ENCODE measurements around the gene SWAP70.
"Not testable (repeated sequence)": the region's sequence is repeated elsewhere in the genome, so short reads cannot be mapped to it uniquely, and the experiment has no call there.

SWAP70 gene

GRCh38 chr11:9693801-9694553 is 30.1 kb downstream of the SWAP70 start:
- no peak for DNase-seq

- not testable (repeated sequence) for DNase-seq
Observed at GRCh38 chr11:9695228-9695627, 31.4 kb downstream of the SWAP70 start.

GRCh38 chr11:9697766-9698165 is 33.9 kb downstream of the SWAP70 start:
- no peak for DNase-seq

GRCh38 chr11:9700105-9700801 is 36.4 kb downstream of the SWAP70 start:
- no peak for DNase-seq

GRCh38 chr11:9701799-9702198 is 37.9 kb downstream of the SWAP70 start:
- no peak for DNase-seq

- DNase-seq: no peak
Observed at GRCh38 chr11:9703280-9703679, 39.4 kb downstream of the SWAP70 start.

- no peak for DNase-seq
Observed at GRCh38 chr11:9704037-9704436, 40.2 kb downstream of the SWAP70 start.

GRCh38 chr11:9704620-9705019 is 40.7 kb downstream of the SWAP70 start:
- DNase-seq: no peak

- not testable (repeated sequence) for DNase-seq
Observed at GRCh38 chr11:9705361-9705760, 41.5 kb downstream of the SWAP70 start.

GRCh38 chr11:9708544-9708943 is 44.7 kb downstream of the SWAP70 start:
- no peak for DNase-seq

GRCh38 chr11:9710223-9710622 is 46.3 kb downstream of the SWAP70 start:
- DNase-seq: no peak

- DNase-seq: no peak
Observed at GRCh38 chr11:9710852-9711251, 47.0 kb downstream of the SWAP70 start.

- no peak for DNase-seq
Observed at GRCh38 chr11:9711454-9712307, 47.8 kb downstream of the SWAP70 start.

GRCh38 chr11:9714272-9714940 is 50.5 kb downstream of the SWAP70 start:
- no peak for DNase-seq

- DNase-seq: no peak
Observed at GRCh38 chr11:9716275-9717039, 52.6 kb downstream of the SWAP70 start.

- DNase-seq: no peak
Observed at GRCh38 chr11:9717040-9717357, 53.1 kb downstream of the SWAP70 start.

GRCh38 chr11:9717719-9718118 is 53.8 kb downstream of the SWAP70 start:
- DNase-seq: no peak

GRCh38 chr11:9718147-9718546 is 54.3 kb downstream of the SWAP70 start:
- DNase-seq: no peak

- no peak for DNase-seq
Observed at GRCh38 chr11:9719566-9720289, 55.9 kb downstream of the SWAP70 start.

- DNase-seq: no peak
Observed at GRCh38 chr11:9720290-9720630, 56.4 kb downstream of the SWAP70 start.

- no peak for DNase-seq
Observed at GRCh38 chr11:9722023-9722422, 58.1 kb downstream of the SWAP70 start.

- DNase-seq: no peak
Observed at GRCh38 chr11:9722893-9723292, 59.0 kb downstream of the SWAP70 start.

Measured in effector CD4-positive, alpha-beta T cell (primary cell).